Measurements from ENCODE around the gene LRRC8B. TPM values are rescaled to one million over a fixed set of nuclear protein-coding genes. Genes with fewer than 3 reads are reported as not detected.

Gene LRRC8B
- total and polyA plus RNA-seq, 11 donors, result 0.91 to 10.4 (median 4.7) TPM

GRCh38 chr1:89527750-89528381, 3.2 kb downstream of the LRRC8B start:
- H3K27ac ChIP-seq, result no peak overlapping the region
- peaks cover 0 to 62% (median 12%) of the 10 kb centered on the region in 12 donors for H3K4me1 ChIP-seq
- H3K27me3 ChIP-seq, result no peaks in the 10 kb centered on the region
- ATAC-seq, result no peak
- no peak overlapping the region for H3K4me3 ChIP-seq
- 61 to 81% (median 70%) methylated on average over 2 of the region's 2 CpGs for WGBS, 4 donors
- DNase-seq, result no peak
- no peak for TF ChIP-seq POLR2A (IDR thresholded peaks at IDR 0.05)
- intact Hi-C loops (cut with DNase I), result loop anchor here in 3 of 10 donors (10.0 kb wide), 2 partner anchors 67 to 77 kb away; no protein-coding TSS in a partner anchor
- H3K9me3 ChIP-seq, result no peaks in the 10 kb centered on the region
- peaks cover 0 to 11% (median 0%) of the 10 kb centered on the region in 9 donors for H3K36me3 ChIP-seq

- intact Hi-C loops (cut with DNase I), result loop anchor here in 3 of 10 donors (10.0 kb wide), 2 partner anchors 66 to 76 kb away; no protein-coding TSS in a partner anchor
Observed at GRCh38 chr1:89528382-89528780, 3.8 kb downstream of the LRRC8B start.

GRCh38 chr1:89529196-89529595, 4.6 kb downstream of the LRRC8B start:
- Histone ChIP-seq H3K27ac (no peak overlapping the region), H3K4me1 (peaks cover 0 to 53% (median 8%) of the 10 kb centered on the region in 12 donors)

More at GRCh38 chr1:89528382-89528780, 3.8 kb downstream of the LRRC8B start:
- Histone ChIP-seq H3K4me3 (no peak overlapping the region), H3K9me3 (no peaks in the 10 kb centered on the region), H3K36me3 (peaks cover 0 to 11% (median 0%) of the 10 kb centered on the region in 9 donors), H3K27me3 (no peaks in the 10 kb centered on the region), H3K4me1 (peaks cover 0 to 61% (median 12%) of the 10 kb centered on the region in 12 donors), H3K27ac (no peak overlapping the region)
- ATAC-seq (no peak), DNase-seq (no peak)
- TF ChIP-seq POLR2A (IDR thresholded peaks at IDR 0.05) (no peak), CTCF (IDR thresholded peaks at IDR 0.05) (no peak)

DNA sequence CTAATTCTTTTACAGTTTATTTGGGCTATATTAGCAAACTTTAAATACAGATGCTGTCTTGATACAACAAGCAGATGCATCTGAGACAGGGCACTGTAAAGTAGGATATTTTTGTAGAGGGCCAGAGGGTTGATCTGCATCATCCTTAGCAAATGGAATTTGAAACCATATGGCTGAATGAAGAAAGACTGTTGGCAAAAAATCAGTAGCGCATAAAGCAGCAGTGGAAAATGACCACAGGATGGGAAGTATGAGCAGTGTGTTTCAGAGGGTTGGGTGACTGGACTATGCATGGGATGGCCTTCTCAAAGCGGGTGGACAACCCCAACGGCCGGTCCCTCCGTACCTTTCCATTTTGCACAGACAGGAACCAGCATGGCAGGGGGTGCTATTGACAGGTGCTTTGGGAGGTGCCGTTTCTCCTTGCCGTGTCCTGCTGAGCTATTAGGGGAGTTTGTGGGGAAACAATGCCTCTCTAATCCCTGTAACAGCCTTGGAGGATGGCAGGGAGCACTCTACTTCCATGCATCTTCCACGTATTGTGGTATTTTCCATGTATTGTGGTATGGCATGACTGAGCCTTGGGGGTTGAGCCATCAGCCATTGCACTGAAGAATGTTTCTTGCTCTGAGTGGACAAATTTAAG, 5.9 kb downstream of the LRRC8B start:
- Histone ChIP-seq H3K4me1 (peaks cover 0 to 50% (median 7%) of the 10 kb centered on the region in 12 donors), H3K9me3 (no peaks in the 10 kb centered on the region), H3K27ac (no peak overlapping the region), H3K36me3 (peaks cover 0 to 11% (median 0%) of the 10 kb centered on the region in 9 donors), H3K4me3 (no peak overlapping the region), H3K27me3 (no peaks in the 10 kb centered on the region)
- ATAC-seq (no peak), DNase-seq (no peak)
- no peak for TF ChIP-seq CTCF (IDR thresholded peaks at IDR 0.05)
- no peak for TF ChIP-seq POLR2A (IDR thresholded peaks at IDR 0.05)
- WGBS, 4 donors, result 79 to 90% (median 83%) methylated on average over 8 of the region's 8 CpGs
- intact Hi-C loops (cut with DNase I), result no loop called here

More at GRCh38 chr1:89529196-89529595, 4.6 kb downstream of the LRRC8B start:
- ATAC-seq (no peak), DNase-seq (no peak)
- Histone ChIP-seq H3K9me3 (no peaks in the 10 kb centered on the region), H3K4me3 (no peak overlapping the region), H3K36me3 (peaks cover 0 to 11% (median 0%) of the 10 kb centered on the region in 9 donors), H3K27me3 (no peaks in the 10 kb centered on the region)
- no peak for TF ChIP-seq POLR2A (IDR thresholded peaks at IDR 0.05)
- TF ChIP-seq CTCF (IDR thresholded peaks at IDR 0.05), result no peak
- 79 to 86% (median 83%) methylated on average over 2 of the region's 2 CpGs for WGBS, 4 donors
- intact Hi-C loops (cut with DNase I), result loop anchor here in 3 of 10 donors (10.0 kb wide), 2 partner anchors 66 to 76 kb away; no protein-coding TSS in a partner anchor
